ENCODE data around the gene PLK1.
"Not testable (repeated sequence)": the region's sequence is repeated elsewhere in the genome, so short reads cannot be mapped to it uniquely, and the experiment has no call there.

PLK1 gene

DNA sequence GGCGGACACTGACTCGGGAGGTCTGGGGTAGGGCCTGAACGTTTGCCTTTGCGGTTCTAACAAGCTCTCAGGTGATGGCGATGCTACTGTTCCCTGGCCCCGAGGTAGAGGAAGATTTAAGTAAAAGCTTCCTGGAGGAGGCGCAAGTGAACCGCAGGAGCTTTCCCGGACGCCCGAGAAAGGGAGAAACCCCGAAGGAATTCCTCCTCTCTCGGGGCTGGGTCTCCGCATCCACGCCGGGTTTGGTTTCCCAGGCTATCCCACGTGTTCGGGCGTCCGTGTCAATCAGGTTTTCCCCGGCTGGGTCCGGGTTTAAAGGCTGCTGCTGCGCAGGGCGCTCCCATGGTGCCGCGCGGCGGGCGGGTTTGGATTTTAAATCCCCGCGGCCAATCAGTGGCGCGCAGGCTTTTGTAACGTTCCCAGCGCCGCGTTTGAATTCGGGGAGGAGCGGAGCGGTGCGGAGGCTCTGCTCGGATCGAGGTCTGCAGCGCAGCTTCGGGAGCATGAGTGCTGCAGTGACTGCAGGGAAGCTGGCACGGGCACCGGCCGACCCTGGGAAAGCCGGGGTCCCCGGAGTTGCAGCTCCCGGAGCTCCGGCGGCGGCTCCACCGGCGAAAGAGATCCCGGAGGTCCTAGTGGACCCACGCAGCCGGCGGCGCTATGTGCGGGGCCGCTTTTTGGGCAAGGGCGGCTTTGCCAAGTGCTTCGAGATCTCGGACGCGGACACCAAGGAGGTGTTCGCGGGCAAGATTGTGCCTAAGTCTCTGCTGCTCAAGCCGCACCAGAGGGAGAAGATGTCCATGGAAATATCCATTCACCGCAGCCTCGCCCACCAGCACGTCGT, at the start of gene PLK1:
Gene PLK1, plus strand, starts transcription at position 460 of the 844 bp plus-strand sequence. Its CDS starts 44 bp downstream, at position 504.
- peak; percentile 33 to 49 for DNase-seq

DNA sequence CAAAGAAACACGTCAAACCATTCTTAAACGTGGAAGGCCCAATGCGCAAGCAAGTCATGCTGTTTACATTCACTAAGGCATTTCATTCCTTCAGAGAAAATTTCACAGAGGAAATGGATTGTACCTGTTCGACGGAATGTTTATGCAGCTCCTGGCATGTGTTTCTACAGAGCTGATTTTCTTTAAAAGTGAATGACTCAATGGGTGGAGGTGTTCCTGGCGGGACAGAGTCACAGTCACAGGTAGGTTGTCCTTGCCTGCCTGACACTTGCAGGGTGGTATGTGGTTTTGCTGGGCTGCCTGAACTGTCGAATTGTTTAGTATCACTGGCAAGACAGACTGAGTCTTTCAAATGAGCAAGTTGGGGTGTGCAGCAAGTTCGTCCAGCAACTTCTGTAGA, 49.2 kb upstream of the PLK1 start:
- DNase-seq = no peak

DNA sequence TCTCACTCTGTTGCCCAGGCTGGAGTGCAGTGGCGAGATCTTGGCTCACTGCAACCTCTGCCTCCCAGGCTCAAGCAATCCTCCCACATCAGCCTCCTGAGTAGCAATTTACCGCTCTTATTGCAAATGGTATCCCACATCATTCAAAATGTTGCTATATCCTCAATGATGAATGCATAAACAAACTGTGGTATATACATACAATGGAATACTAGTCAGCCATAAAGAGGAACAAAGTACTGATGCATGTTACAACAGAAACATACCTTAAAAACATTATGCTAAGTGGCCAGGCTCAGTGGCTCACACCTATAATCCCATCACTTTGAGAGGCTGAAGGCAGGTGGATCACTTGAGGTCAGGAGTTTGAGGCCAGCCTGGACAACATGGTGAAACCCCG, 46.8 kb upstream of the PLK1 start:
- not testable (repeated sequence) for DNase-seq

DNA sequence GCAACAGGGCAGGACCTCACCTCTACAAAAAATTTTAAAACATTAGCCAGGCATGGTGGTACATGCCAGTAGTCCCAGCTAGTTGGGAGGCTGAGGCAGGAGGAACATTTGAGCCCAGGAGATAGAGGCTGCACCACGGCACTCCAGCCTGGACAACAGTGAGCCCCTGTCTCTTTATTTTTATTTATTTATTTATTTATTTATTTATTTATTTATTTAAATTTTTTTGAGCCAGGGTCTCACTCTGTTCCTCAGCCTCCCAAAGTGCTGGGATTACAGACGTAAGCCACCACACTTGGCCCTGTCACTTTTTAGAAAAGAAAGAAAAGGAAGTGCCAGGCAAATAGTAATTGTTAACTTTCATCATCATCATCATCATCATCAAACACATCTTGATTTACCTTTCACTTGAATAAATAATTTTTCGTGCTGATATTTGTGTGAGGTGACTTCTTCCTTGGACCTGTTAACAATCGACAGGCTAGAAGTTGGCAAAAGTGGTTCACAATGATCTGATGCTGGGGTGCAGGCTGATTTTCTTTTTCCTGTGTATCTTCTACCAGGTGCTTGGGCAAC, 44.1 kb upstream of the PLK1 start:
- no peak for DNase-seq

DNA sequence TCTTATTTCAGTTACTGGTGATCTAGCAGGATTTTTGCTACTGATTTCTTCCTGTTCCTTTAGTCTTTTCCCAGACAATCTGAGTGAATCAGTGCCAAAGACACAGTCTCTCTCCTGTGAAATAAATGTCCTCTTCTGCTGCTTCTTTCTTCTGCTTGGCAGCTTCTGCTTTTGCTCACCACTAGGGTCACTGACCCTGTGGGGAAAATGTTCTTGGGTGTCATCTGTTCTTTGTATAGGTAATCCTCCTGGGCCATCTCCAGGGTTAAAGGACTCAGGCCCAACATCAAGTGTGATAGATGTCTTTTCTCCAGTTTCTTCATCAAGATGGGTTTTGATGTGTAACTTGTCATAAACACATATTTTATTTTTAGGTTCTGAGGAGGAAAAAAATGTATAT, 42.7 kb upstream of the PLK1 start:
- no peak for DNase-seq

DNA sequence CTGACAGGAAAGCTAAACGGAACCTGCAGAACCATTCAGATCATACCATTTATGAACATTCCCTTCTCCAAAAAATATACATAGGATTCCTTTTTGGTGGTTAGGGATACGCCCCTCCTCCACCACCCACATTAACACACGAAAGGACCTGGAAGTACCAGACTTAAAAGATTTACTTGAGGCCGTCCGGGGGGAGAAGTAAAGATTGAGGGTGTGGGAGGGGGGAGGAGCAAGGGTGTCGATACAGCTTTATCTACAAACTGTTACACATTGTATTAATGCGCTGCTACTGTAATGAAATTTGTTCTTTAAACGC, 38.1 kb upstream of the PLK1 start:
- no peak for DNase-seq

DNA sequence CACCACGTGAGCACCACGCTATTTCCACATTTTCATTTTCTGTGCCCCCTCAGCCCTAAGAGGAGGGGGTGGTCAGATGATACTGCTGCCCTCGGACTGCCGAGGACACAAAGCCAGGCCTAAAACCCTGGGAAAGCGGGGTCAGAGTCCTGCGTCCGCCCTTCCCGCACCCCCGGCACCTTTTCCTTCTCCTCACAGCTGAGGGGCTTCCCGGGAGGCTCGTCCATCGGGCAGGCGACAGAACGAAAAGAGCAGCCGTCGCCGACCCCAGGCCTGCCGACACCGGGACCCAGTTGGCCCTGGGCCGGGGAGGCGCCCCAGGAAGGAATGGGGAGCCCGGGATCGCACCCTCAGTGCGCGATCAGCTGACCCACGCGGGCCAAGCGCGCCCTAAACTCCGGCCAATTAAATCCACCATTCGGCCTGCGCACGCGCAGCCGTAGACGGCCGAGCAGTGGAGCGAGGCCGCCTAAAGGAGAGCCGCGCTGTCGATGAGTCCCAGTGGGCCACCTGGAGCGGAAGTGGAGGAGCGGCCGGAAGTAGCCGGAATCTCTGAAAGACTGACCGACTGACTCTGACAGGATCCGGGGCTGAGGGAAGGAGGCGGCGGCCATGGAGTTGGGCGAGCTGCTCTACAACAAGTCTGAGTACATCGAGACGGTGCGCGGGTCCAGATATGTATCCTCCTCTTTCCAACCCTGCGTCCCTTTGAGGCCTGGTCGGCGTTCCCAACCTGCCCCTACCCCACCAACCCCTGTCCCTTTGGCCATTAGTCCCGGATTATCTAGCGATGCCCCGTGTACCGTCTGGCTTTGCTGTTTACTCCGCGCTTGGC, 37.5 kb upstream of the PLK1 start, which contains the start of the genes DCTN5 and PALB2:
Gene DCTN5, plus strand, starts transcription at position 536 of the 835 bp plus-strand sequence. Its CDS starts 77 bp downstream, at position 613.
Gene PALB2, minus strand, starts transcription at position 380 of the 835 bp plus-strand sequence. Its CDS starts 153 bp downstream, at position 227.
- peak; percentile 49 to 78 for DNase-seq

DNA sequence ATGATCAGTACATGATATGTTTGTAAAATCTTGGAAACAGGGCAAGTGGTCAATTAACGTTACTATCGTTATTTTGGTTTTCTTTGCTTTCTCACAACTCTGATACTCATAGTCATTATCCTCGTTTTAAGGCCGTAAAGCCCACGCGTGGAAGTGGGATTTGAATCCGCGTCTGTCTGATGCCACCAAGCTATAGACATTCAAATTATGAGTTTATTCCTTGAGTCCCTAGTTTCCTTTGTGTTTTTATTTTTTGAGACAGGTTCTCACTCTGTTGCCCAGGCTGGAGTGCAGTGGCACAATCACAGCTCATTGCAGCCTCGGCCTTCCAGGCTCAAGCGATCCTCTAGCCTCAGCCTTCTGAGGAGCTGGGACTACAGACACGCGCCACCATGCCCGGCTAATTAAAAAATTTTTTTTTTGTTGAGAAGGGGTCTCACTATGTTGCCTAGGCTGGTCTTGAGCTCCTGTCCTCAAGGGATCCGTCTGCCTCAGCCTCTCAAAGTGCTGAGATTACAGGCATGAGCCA, 36.4 kb upstream of the PLK1 start:
- no peak for DNase-seq

DNA sequence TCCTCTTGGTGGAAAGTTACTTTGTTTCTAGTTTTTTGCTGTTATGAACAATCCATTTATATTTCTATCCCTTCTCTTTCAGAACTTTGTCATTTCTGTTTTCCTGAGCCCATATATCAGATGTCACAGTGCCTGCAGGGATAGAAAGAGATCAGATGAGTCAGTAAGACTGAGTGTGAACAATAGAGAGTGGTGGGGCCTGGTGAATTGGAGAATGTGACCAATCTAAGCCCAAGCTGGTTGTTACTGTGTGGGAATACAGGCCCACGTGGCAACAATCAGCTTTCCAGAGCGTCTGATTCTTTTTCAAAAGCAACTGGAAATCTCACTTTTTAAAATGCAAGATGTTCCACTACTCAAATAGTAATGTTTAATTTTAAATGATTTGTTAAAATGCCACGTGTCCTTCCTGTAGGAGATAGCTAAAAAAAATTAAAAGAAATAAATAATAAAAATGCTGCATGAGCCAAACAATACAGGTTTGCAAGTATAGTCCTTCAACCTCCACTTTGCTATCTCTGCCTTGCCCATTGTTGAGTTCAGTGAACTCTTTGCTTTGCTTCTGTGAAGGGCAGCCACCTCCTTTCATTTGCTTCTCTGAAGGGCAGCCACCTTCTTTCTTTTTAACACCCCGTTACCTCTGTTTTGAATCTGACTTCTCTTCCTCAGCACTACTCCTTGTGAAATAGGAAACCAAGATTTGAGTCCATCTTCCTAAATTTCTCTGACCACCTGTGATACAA, 27.8 kb upstream of the PLK1 start:
- no peak for DNase-seq

DNA sequence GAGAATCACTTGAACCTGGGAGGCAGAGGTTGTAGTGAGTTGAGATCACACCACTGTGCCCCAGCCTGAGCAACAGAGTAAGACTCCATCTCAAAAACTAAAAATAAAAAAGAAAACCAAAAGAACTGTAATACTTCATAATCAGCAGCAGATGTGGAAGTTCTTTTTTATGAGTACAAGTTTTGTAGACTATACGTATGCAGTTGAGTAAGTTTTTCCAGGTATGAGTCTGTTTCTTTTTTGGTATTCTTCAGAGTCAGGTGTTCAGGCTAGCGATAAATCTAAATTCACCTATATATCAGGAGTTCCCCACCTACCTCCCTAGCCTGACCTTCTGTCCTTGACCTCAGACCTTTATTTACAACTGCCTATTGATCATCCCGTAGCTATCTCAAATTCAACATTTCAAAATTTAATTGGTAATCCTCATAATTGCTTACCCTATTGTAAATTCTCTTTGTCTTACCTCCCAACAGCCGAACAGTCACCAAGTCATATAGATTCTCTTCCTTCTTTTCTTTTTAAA, 26.7 kb upstream of the PLK1 start:
- no peak for DNase-seq

DNA sequence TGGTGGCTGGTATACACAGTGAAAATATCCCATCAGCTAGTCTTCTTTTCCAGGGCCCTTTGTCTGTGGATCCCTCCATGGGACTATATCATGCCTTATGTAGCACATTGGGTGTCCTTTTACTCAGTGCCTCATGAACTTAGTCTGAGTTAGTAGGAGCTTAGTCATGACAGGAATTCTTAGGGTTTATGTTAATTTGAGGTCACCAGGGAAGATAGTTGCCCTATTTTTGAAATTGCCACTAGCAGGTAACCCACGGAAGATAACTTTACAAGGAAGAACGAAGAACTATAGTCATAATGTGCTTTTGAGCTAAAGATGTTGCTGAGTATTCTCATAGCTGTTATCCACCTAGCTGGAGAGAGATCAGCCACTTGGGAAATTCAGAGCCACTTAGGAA, 14.8 kb upstream of the PLK1 start:
- no peak for DNase-seq

DNA sequence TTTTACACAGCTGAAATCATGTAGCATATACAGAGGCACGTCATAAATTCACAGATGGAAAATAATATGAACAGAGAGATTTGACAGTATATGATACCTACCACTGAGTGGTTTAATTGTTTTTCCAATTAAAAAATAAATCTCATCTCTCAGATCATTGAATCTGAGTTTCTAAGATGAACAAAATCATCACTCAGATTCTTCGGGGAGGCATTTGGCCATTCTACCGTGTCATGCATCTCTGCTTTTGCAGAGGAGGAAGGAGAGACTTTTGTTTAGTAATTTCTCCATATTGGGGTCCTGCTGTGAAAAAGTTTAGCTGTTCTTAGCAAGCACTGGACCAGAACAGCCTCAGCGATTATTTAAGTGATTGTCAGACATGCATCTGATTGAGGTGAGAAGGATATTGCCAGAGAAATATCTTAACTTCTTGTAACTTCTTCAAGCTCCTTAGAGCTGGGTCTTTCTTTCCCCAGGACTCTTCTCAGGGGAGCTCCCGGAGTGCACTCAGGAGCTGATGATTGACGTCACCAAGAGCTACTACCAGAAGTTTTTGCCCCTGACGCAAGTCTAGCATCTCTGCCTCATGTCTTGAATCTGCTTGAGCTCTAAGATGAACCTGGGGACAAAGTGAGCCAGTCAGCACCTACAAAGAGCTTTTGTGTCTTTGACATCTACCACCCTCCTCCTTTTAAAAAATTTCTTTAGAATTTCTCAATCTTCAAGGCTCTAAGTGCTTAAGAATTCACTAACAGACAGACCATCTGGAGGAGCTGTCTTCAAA, 11.9 kb upstream of the PLK1 start:
- no peak for DNase-seq

DNA sequence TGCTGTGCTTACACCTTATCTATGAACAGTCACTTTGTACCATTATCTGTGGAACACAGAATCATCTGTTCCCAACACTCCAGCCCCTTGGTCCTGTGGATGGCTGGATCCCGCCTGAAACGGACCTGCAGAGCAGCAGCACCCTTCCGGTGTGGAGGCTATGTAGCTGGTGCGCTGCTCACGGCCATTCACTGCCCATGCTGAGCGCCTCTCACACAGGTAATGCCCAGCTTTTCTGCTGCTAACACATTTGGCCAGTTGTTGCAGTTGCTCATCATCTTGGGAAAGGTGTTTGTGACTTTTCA, 11.4 kb upstream of the PLK1 start:
- DNase-seq = no peak

DNA sequence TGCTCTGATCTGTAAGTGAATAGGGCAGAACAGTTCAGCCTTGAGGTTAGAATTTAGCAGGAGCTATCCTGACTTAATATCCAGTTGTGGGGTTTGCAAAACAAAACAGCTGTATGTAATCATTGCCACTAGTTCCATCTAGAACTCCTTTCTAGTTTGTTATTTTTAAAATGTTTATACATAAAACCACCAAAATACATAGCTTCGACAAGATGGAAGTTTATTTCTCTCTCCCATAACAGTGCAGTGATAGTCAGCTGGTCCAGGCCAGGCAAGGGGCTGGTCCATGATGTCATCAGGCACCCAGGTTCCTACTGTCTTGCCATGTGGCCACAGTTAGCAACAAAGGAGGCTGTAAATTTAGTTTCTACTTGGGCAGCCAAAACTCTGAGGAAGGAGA, 10.5 kb upstream of the PLK1 start:
- no peak for DNase-seq

DNA sequence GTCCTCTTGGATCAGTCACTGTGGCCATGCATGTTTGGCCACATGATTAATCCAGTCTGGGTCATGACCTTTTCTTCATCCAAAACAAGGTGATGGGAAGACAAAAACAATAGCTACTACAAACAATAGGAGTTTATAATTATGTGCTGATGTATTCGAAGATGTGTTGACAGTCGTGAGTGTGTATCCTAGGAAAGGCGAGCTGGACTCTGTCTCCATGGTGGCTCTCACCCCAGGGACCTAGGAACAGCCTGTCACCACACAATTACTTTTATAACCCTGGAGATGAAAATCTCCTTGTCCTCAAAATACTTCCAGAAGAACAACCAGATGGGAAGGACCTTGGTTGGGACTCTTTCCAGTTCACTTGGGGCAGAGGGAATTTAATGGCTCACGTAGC, 9.8 kb upstream of the PLK1 start:
- DNase-seq = no peak

DNA sequence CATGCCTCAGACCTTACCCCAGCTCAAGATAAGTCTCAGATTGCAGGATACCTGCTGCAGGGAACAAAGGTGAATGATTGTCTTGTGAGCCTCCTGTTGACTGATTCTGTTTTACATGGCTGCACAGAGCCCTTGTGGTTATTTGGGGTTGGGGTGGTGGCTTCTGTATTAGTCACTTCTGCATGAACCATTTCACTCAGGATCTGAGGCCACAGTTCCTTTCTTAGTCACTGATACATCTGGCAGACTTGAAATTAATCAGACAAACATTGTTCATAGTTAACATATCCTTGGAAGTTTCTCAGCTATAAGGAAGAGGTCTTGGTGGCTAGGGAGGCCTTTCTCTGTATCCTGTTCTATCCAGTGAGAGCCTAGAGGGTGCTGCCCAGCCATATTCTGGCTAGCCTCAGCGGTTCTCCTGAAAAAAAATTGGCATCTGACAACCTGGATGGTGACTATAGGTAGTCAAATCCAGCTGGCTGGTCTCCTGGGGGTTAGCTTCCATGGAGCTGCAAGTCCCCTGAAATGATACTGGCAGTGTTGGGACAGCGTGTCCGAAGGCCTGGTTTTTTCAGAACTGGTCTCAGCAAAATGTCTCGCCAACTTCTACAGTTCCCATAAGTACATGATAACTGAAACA, 8.4 kb upstream of the PLK1 start:
- DNase-seq = no peak

DNA sequence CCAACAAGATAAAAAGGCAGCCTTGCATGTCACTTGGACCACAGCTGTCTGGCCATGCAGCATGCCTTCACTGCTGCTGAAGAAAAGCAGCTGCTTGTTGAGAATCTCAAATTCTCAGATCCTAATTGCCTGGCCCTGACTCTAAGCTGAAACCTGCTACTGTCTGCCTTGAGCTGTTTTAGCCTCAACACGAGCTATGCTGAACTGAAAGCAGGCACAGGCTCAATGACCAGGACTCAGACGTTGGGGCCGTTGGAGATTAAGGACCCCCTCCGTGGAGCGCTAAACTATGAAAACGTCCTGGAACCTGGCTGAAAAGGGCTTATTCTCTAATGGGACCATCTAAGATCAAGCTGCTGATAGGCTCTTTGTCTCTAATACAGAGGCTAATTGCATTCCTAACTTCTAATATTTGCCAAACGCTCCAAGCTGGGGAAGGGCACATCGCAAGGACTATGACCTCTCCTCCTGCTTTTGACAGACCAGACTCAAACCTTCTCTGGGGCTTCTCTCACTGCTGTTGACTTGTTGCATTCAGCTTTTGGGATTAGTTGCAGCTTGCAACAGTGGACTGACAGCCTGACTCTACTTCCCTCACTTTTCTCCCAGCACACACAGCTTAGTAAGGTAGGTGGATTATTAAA, 4.6 kb upstream of the PLK1 start:
- no peak for DNase-seq

DNA sequence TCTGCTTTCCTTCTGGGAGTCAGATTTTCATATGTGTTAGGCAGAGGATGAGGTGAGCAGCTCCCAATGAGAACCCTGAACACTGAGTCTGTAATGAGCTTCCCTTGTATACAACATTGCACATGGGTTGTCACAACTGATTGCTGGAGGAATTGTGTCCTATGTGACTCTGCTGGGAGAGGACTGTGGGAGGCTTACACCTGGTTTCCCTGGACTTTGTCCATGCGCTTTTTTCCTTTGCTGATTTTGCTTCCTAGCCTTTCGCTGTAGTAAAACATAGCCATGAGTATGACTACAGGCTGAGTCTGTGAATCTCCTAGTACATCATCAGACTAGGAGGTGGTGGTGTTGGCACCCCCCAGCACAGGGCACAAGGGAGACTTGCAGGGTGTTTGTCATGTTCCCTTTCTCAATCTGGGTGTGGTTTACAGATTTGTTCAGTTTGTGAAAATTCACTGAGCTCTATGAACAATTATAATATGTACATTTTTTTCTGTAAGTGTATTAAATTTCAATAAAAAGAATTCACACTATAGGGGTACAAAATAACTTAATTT, 1.7 kb upstream of the PLK1 start:
- DNase-seq = no peak

DNA sequence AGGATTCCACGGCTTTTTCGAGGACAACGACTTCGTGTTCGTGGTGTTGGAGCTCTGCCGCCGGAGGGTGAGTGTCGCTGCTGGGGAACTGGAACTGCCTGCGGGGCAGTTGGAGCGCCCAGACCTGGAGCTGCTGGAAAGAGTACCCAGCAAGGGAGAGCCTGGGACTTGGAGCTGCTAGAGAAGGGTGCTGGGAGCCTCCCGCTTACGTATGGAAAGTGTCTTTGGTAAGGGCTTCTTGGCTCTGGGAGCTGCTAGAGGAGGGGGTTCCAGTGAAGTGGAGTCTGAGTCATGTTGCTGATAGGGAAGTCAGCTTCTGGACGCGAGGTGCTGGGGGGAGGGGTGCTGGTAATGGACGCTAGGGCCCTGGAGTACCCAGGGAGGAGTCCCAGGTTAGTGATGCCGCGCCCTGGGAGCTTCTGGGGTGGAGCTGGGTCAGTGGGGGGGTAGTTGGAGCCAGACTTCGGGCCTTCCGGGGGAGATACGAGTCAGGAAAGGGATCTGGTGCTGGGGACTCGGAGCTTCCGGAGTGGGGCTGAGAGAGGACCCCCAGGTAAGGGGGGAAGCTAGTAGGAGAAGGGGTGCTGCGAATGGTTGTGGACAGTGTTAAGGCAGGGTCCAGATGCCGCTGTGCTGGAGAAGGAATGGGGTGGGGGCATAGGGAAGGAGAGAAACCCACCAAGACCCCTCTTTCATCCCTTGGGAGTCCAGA, 741 bp downstream of the PLK1 start:
- DNase-seq = peak in 1 of 2 donors; percentile 59

DNA sequence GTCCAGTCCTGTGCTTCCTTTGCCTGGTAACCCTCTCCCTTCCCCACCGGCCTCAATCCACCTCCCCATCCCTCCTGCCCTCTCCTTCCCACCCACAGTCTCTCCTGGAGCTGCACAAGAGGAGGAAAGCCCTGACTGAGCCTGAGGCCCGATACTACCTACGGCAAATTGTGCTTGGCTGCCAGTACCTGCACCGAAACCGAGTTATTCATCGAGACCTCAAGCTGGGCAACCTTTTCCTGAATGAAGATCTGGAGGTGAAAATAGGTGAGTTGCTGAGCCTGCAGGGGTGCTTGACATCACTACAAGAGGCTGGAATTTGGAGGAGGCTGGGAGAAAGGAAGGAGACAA, 1.3 kb downstream of the PLK1 start:
- no peak for DNase-seq
